Tibial nerve (tissue), 4 donors: Measurements from ENCODE around the gene SIGLEC7. TPM values are rescaled to one million over a fixed set of nuclear protein-coding genes. Genes with fewer than 3 reads are reported as not detected.

ENCODE experiments used
- DNase-seq, 2 donors: peaks; one replicate each; pipeline ENCODE4 v3.0.0-alpha.2; 2019; ENCODE audit warnings: low spot score in 2 of 2
- H3K27ac ChIP-seq, 4 donors: fragments of 200-600 bp; sonication (generic) in 3 of 4; one replicate each; pipeline ENCODE4 v1.5.1; 2017 to 2019; ENCODE audit warnings: mild to moderate bottlenecking in 1 of 4
- H3K27me3 ChIP-seq, 2 donors: fragments of 200-600 bp; sonication (generic) in 1 of 2; one replicate each; pipeline versions ENCODE4 v1.5.1 to v1.6.0; 2017 to 2019
- H3K36me3 ChIP-seq, 3 donors: fragments of 200-600 bp; sonication (generic); one replicate each; pipeline ENCODE4 v1.5.1; 2018 to 2019
- H3K4me1 ChIP-seq, 4 donors: fragments of 200-600 bp; sonication (generic) in 3 of 4; one replicate each; pipeline ENCODE4 v1.5.1; 2017 to 2019
- H3K4me3 ChIP-seq, 4 donors: fragments of 200-600 bp; sonication (generic) in 3 of 4; one replicate each; pipeline ENCODE4 v1.5.1; 2017 to 2019; ENCODE audit warnings: mild to moderate bottlenecking in 1 of 4, moderate library complexity in 1 of 4
- H3K9me3 ChIP-seq, 4 donors: fragments of 200-600 bp; sonication (generic) in 3 of 4; one replicate each; pipeline ENCODE4 v1.5.1; 2017 to 2019
- EP300 ChIP-seq, 2 donors: sonication (generic); formaldehyde crosslinking; IDR thresholded peaks; one replicate each; pipeline ENCODE4 v1.6.1; 2017; ENCODE audit warnings: antibody characterized with exemption in 2 of 2, mild to moderate bottlenecking in 1 of 2
- POLR2A ChIP-seq, 2 donors: fragments of 450-650 bp; IDR thresholded peaks; one replicate each; pipeline ENCODE4 v1.6.1; 2017; ENCODE audit warnings: antibody characterized with exemption in 2 of 2, mild to moderate bottlenecking in 2 of 2, moderate library complexity in 2 of 2
- WGBS, 2 donors: methylation state at CpG; one replicate each; pipeline ENCODE4 v1.1.5; 2018; 5-methylcytosine and 5-hydroxymethylcytosine counted together
- total RNA-seq, 4 donors: library from RNA; depleted of rRNA; stranded (reverse); fragments of >200 nt; gene quantifications; one replicate each; pipeline ENCODE4 v1.1.0, GENCODE V29; 2016
- TF ChIP-seq, protein P1 (sequence below), 5 experiments: fragments of 200-600 bp in 3 of 5; fragments of 450-650 bp in 2 of 5; sonication (generic) in 3 of 5; IDR thresholded peaks; one replicate each; pipeline ENCODE4 v1.5.1; 2016 to 2019; ENCODE audit warnings: antibody characterized with exemption in 5 of 5, mild to moderate bottlenecking in 3 of 5, moderate library complexity in 2 of 5

Gene SIGLEC7
- total RNA-seq, 4 donors from 2014 or later = 0.42 to 7.5 (median 1.1) TPM

DNA sequence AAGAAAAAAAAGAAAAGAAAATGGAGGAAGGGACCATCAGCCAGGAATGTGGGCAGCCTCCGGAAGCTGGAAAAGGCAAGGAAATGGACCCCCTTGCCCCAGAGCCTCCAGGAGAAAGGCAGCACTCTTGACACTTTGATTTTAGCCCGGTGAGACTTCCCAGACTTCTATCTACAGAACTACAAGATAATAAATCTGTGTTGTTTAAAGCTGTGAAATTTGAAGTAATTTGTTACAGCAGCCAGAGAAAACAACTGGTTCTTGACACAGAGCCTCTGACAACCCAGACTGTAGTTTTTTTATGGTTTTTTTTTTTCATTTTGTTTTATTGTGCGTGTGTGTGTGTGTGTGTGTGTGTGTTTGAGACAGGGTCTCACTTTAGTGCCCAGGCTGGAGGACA lies 41.5 kb upstream of the SIGLEC7 start:
- no peak overlapping the region for H3K4me3 ChIP-seq
- H3K4me1 ChIP-seq = peaks cover 0 to 12% (median 0%) of the 10 kb centered on the region in 4 donors
- no peaks in the 10 kb centered on the region for H3K27me3 ChIP-seq
- TF ChIP-seq EP300 (IDR thresholded peaks at IDR 0.05) (no peak), POLR2A (IDR thresholded peaks at IDR 0.05) (no peak)
- TF ChIP-seq, protein P1, sequence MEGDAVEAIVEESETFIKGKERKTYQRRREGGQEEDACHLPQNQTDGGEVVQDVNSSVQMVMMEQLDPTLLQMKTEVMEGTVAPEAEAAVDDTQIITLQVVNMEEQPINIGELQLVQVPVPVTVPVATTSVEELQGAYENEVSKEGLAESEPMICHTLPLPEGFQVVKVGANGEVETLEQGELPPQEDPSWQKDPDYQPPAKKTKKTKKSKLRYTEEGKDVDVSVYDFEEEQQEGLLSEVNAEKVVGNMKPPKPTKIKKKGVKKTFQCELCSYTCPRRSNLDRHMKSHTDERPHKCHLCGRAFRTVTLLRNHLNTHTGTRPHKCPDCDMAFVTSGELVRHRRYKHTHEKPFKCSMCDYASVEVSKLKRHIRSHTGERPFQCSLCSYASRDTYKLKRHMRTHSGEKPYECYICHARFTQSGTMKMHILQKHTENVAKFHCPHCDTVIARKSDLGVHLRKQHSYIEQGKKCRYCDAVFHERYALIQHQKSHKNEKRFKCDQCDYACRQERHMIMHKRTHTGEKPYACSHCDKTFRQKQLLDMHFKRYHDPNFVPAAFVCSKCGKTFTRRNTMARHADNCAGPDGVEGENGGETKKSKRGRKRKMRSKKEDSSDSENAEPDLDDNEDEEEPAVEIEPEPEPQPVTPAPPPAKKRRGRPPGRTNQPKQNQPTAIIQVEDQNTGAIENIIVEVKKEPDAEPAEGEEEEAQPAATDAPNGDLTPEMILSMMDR (IDR thresholded peaks at IDR 0.05) = no peak
- WGBS, 2 donors = 49% methylated on average over 3 of the region's 3 CpGs
- H3K27ac ChIP-seq = no peak overlapping the region
- H3K9me3 ChIP-seq = no peaks in the 10 kb centered on the region
- H3K36me3 ChIP-seq = peaks cover 0 to 73% (median 6%) of the 10 kb centered on the region in 3 donors
- DNase-seq = no peak

GRCh38 chr19:51101171-51101865 lies 40.8 kb upstream of the SIGLEC7 start:
- Histone ChIP-seq H3K27ac (no peak overlapping the region), H3K4me1 (peaks cover 0 to 17% (median 0%) of the 10 kb centered on the region in 4 donors), H3K27me3 (no peaks in the 10 kb centered on the region), H3K36me3 (peaks cover 0 to 79% (median 6%) of the 10 kb centered on the region in 3 donors), H3K4me3 (no peak overlapping the region), H3K9me3 (no peaks in the 10 kb centered on the region)
- DNase-seq = no peak
- WGBS, 2 donors = 73 to 75% methylated on average over 5 of the region's 5 CpGs
- no peak for TF ChIP-seq POLR2A (IDR thresholded peaks at IDR 0.05)
- no peak for TF ChIP-seq EP300 (IDR thresholded peaks at IDR 0.05)
- TF ChIP-seq, protein P1 (IDR thresholded peaks at IDR 0.05) = no peak

DNA sequence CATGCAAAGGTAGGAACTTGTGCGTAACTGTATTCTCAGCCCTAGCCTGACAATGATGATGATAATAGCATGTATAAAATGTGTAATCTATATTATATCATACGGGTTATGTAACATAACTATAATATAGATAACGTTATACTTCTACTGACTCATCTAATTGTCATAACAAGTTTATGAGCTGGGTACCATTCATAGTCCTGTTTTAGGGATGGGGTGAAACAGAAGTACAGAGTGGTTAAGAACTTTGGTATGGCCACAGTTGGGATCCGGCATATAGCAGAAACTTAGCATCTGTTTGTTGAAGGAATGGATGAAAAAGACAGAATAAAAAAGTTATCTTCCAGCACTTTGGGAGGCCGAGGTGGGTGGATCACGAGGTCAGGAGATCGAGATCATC lies 39.1 kb upstream of the SIGLEC7 start:
- Histone ChIP-seq H3K4me3 (no peak overlapping the region), H3K27me3 (no peaks in the 10 kb centered on the region), H3K27ac (no peak overlapping the region), H3K36me3 (peaks cover 0 to 78% (median 6%) of the 10 kb centered on the region in 3 donors), H3K4me1 (peaks cover 0 to 30% (median 6%) of the 10 kb centered on the region in 4 donors), H3K9me3 (no peaks in the 10 kb centered on the region)
- TF ChIP-seq POLR2A (IDR thresholded peaks at IDR 0.05) (no peak), EP300 (IDR thresholded peaks at IDR 0.05) (no peak)
- TF ChIP-seq, protein P1 (IDR thresholded peaks at IDR 0.05) = no peak
- 87 to 90% methylated on average over 7 of the region's 7 CpGs for WGBS, 2 donors
- DNase-seq = no peak

- no peaks in the 10 kb centered on the region for H3K27me3 ChIP-seq
- no peak for DNase-seq
- no peak overlapping the region for H3K4me3 ChIP-seq
- H3K9me3 ChIP-seq = no peaks in the 10 kb centered on the region
- H3K4me1 ChIP-seq = peaks cover 0 to 31% (median 7%) of the 10 kb centered on the region in 4 donors
- WGBS, 2 donors = 71 to 72% methylated on average over 46 to 48 of the region's 49 CpGs
- no peak overlapping the region for H3K27ac ChIP-seq
- H3K36me3 ChIP-seq = peaks cover 0 to 70% (median 6%) of the 10 kb centered on the region in 3 donors
- TF ChIP-seq, protein P1 (IDR thresholded peaks at IDR 0.05) = no peak
- TF ChIP-seq POLR2A (IDR thresholded peaks at IDR 0.05) (no peak), EP300 (IDR thresholded peaks at IDR 0.05) (no peak)
Observed at GRCh38 chr19:51103926-51104341, 38.2 kb upstream of the SIGLEC7 start.

GRCh38 chr19:51107406-51108065 lies 34.6 kb upstream of the SIGLEC7 start:
- peaks cover 0 to 35% (median 5%) of the 10 kb centered on the region in 3 donors for H3K36me3 ChIP-seq
- no peaks in the 10 kb centered on the region for H3K9me3 ChIP-seq
- H3K27ac ChIP-seq = peak overlapping the region; percentile 41 to 82 (median 71)
- DNase-seq = peak in 1 of 2 donors; percentile 8
- peak overlapping the region; percentile 66 to 97 (median 70) for H3K4me3 ChIP-seq
- peaks cover 0 to 32% (median 8%) of the 10 kb centered on the region in 4 donors for H3K4me1 ChIP-seq
- no peaks in the 10 kb centered on the region for H3K27me3 ChIP-seq
- 15 to 25% methylated on average over 18 of the region's 18 CpGs for WGBS, 2 donors
- TF ChIP-seq, protein P1 (IDR thresholded peaks at IDR 0.05) = no peak
- TF ChIP-seq POLR2A (IDR thresholded peaks at IDR 0.05) (no peak), EP300 (IDR thresholded peaks at IDR 0.05) (no peak)
